HEK293 (cell line): Measurements from ENCODE around the gene ABHD17A.

ENCODE experiments used
- CTCF ChIA-PET: fragments of 350-600 bp; formaldehyde crosslinking; extraction: SDS; loops from one replicate; lab custom pipeline; 2021; ENCODE audit warnings: antibody characterized with exemption; lab: Yijun Ruan, JAX
- POLR2A ChIA-PET: fragments of 300-600 bp; formaldehyde crosslinking; extraction: SDS; loops from one replicate; lab custom pipeline; 2020; ENCODE audit warnings: antibody characterized with exemption, inconsistent platforms; lab: Yijun Ruan, JAX
- H3K27ac ChIP-seq: fragments of 200-500 bp; sonication (Bioruptor generic); 2 replicates; pipeline ENCODE4 v1.5.1; 2014; ENCODE audit warnings: low read depth, low read length, control low read depth, inconsistent platforms; ENCODE audit errors: extremely low read depth
- H3K36me3 ChIP-seq, 2 experiments: fragments of 200-500 bp in 1 of 2; sonication (Bioruptor generic) in 1 of 2; 1 replicate in 1 of 2; 2 replicates in 1 of 2; pipeline ENCODE4 v1.5.1; 2014 to 2017; ENCODE audit warnings: inconsistent platforms in 2 of 2, low read length in 2 of 2; ENCODE audit not compliant: control insufficient read depth in 2 of 2, insufficient read depth in 1 of 2
- H3K4me1 ChIP-seq: fragments of 200-500 bp; sonication (Bioruptor generic); 2 replicates; pipeline ENCODE4 v1.5.1; 2014; ENCODE audit warnings: mild to moderate bottlenecking, low read length, inconsistent platforms; ENCODE audit not compliant: control insufficient read depth, insufficient read depth
- H3K4me3 ChIP-seq: 2 replicates; pipeline ENCODE4 v1.5.1; 2011; ENCODE audit warnings: low read depth, mild to moderate bottlenecking, control low read depth, low read length, moderate library complexity
- H3K9me3 ChIP-seq: fragments of 200-500 bp; sonication (Bioruptor generic); 2 replicates; pipeline ENCODE4 v1.5.1; 2014; ENCODE audit warnings: low read depth, low read length, inconsistent platforms; ENCODE audit not compliant: control insufficient read depth, insufficient read depth
- EGR2 ChIP-seq: fragments of 450-650 bp; formaldehyde crosslinking; IDR thresholded peaks from 2 replicates; pipeline ENCODE4 v1.5.1; 2016; ENCODE audit warnings: low read depth, missing biosample characterization, missing genetic modification characterization
- INSM2 ChIP-seq: fragments of 450-650 bp; formaldehyde crosslinking; IDR thresholded peaks from 2 replicates; pipeline ENCODE4 v1.5.1; 2016; ENCODE audit warnings: missing biosample characterization, missing genetic modification characterization
- KLF1 ChIP-seq: fragments of 450-650 bp; formaldehyde crosslinking; IDR thresholded peaks from 2 replicates; pipeline ENCODE4 v1.5.1; 2016; ENCODE audit warnings: missing biosample characterization, missing genetic modification characterization
- PRDM6 ChIP-seq: fragments of 450-650 bp; formaldehyde crosslinking; IDR thresholded peaks from 2 replicates; pipeline ENCODE4 v1.5.1; 2017; ENCODE audit warnings: missing biosample characterization, missing genetic modification characterization
- SP2 ChIP-seq: fragments of 450-650 bp; formaldehyde crosslinking; IDR thresholded peaks from 2 replicates; pipeline ENCODE4 v1.5.1; 2016; ENCODE audit warnings: missing biosample characterization, missing genetic modification characterization
- ZBTB26 ChIP-seq: fragments of 450-650 bp; formaldehyde crosslinking; optimal IDR thresholded peaks from 2 replicates; pipeline ENCODE3; 2016; ENCODE audit warnings: missing biosample characterization, mild to moderate bottlenecking, missing genetic modification characterization
- ZBTB44 ChIP-seq: fragments of 450-650 bp; IDR thresholded peaks from 2 replicates; pipeline ENCODE4 v1.5.1; 2018; ENCODE audit warnings: missing biosample characterization, mild to moderate bottlenecking, missing genetic modification characterization
- ZFHX2 ChIP-seq: fragments of 450-650 bp; formaldehyde crosslinking; conservative IDR thresholded peaks from 2 replicates; pipeline ENCODE4 v1.5.1; 2016; ENCODE audit warnings: missing biosample characterization, missing genetic modification characterization
- ZIC2 ChIP-seq: fragments of 450-650 bp; formaldehyde crosslinking; IDR thresholded peaks from 2 replicates; pipeline ENCODE4 v1.5.1; 2016; ENCODE audit warnings: missing biosample characterization, missing genetic modification characterization
- ZNF155 ChIP-seq: fragments of 450-650 bp; formaldehyde crosslinking; IDR thresholded peaks from 2 replicates; pipeline ENCODE4 v1.5.1; 2016; ENCODE audit warnings: missing biosample characterization, missing genetic modification characterization
- ZNF239 ChIP-seq: fragments of 450-650 bp; formaldehyde crosslinking; IDR thresholded peaks from 2 replicates; pipeline ENCODE4 v1.5.1; 2016; ENCODE audit warnings: missing biosample characterization, missing genetic modification characterization
- ZNF324 ChIP-seq: fragments of 450-650 bp; formaldehyde crosslinking; IDR thresholded peaks from 2 replicates; pipeline ENCODE4 v1.5.1; 2016; ENCODE audit warnings: missing biosample characterization, missing genetic modification characterization
- ZNF335 ChIP-seq: fragments of 450-650 bp; formaldehyde crosslinking; conservative IDR thresholded peaks from 2 replicates; pipeline ENCODE4 v1.5.1; 2016; ENCODE audit warnings: missing biosample characterization, missing genetic modification characterization
- ZNF433 ChIP-seq: fragments of 450-650 bp; formaldehyde crosslinking; IDR thresholded peaks from 2 replicates; pipeline ENCODE4 v1.5.1; 2016; ENCODE audit warnings: missing biosample characterization, missing genetic modification characterization, low read depth
- ZNF48 ChIP-seq: fragments of 450-650 bp; formaldehyde crosslinking; IDR thresholded peaks from 2 replicates; pipeline ENCODE4 v1.5.1; 2016; ENCODE audit warnings: missing biosample characterization, missing genetic modification characterization
- ZNF518A ChIP-seq: fragments of 450-650 bp; formaldehyde crosslinking; conservative IDR thresholded peaks from 2 replicates; pipeline ENCODE4 v1.5.1; 2016; ENCODE audit warnings: low read depth, missing biosample characterization, missing genetic modification characterization
- ZNF530 ChIP-seq: fragments of 450-650 bp; formaldehyde crosslinking; IDR thresholded peaks from 2 replicates; pipeline ENCODE4 v1.5.1; 2016; ENCODE audit warnings: low read depth, missing biosample characterization, missing genetic modification characterization
- ZNF596 ChIP-seq: fragments of 450-650 bp; IDR thresholded peaks from 2 replicates; pipeline ENCODE4 v1.5.0; 2018; ENCODE audit warnings: missing biosample characterization, mild to moderate bottlenecking, missing genetic modification characterization, moderate library complexity
- ZNF76 ChIP-seq: fragments of 450-650 bp; formaldehyde crosslinking; IDR thresholded peaks from 2 replicates; pipeline ENCODE4; 2016; ENCODE audit warnings: low read depth, missing biosample characterization, missing genetic modification characterization, borderline replicate concordance
- ZSCAN16 ChIP-seq: fragments of 450-650 bp; formaldehyde crosslinking; IDR thresholded peaks from 2 replicates; pipeline ENCODE4 v1.5.1; 2016; ENCODE audit warnings: missing biosample characterization, missing genetic modification characterization
- ZSCAN30 ChIP-seq: fragments of 450-650 bp; IDR thresholded peaks from 2 replicates; pipeline ENCODE4 v1.5.1; 2018; ENCODE audit warnings: missing biosample characterization, mild to moderate bottlenecking, missing genetic modification characterization, moderate library complexity

The ABHD17A gene

GRCh38 chr19:1914826-1915341 lies 29.6 kb upstream of the ABHD17A start:
- CTCF ChIA-PET: interaction anchor here (1.2 kb wide), 1 partner anchor 15 kb away, joined by 4 read pairs; no protein-coding TSS in a partner anchor
- peaks cover 0 to 56% of the 10 kb centered on the region in 2 experiments; a peak in 2 of 3 replicates for H3K36me3 ChIP-seq

GRCh38 chr19:1913781-1914577 lies 28.7 kb upstream of the ABHD17A start:
- H3K4me1 ChIP-seq: peaks cover 9% of the 10 kb centered on the region
- no peaks in the 10 kb centered on the region for H3K9me3 ChIP-seq
- H3K4me3 ChIP-seq: no peak overlapping the region
- peaks cover 0 to 59% of the 10 kb centered on the region in 2 experiments; a peak in 2 of 3 replicates for H3K36me3 ChIP-seq
- CTCF ChIA-PET: no interaction called here
- POLR2A ChIA-PET: interaction anchor here (0.9 to 1.1 kb wide), 2 partner anchors 23 to 25 kb away, joined by 3 read pairs; no protein-coding TSS in a partner anchor
- H3K27ac ChIP-seq: no peak overlapping the region
- TF ChIP-seq ZNF324 (tag by site-specific recombination): no peak
- TF ChIP-seq ZNF155: no peak
- TF ChIP-seq ZBTB44 (tag by site-specific recombination): no peak
- TF ChIP-seq ZSCAN30 (tag by site-specific recombination): no peak
- peak; percentile 74 for TF ChIP-seq ZFHX2 (tag by site-specific recombination)
- peak; percentile 54 for TF ChIP-seq ZIC2 (tag by site-specific recombination)
- no peak for TF ChIP-seq INSM2
- no peak for TF ChIP-seq ZNF433
- no peak for TF ChIP-seq PRDM6 (tag by site-specific recombination)
- TF ChIP-seq SP2 (tag by site-specific recombination): no peak
- TF ChIP-seq ZNF518A: no peak
- no peak for TF ChIP-seq ZNF530 (tag by site-specific recombination)
- no peak for TF ChIP-seq ZBTB26 (tag by site-specific recombination)
- TF ChIP-seq EGR2: peak; percentile 71
- TF ChIP-seq ZNF596 (tag by site-specific recombination): no peak
- no peak for TF ChIP-seq ZNF76
- no peak for TF ChIP-seq ZNF335
- TF ChIP-seq KLF1: peak; percentile 94
- TF ChIP-seq ZNF48: no peak
- TF ChIP-seq ZNF239 (tag by site-specific recombination): no peak

More at GRCh38 chr19:1914826-1915341, 29.6 kb upstream of the ABHD17A start:
- Histone ChIP-seq H3K4me1 (no peaks in the 10 kb centered on the region; the same call in 1 of the 2 replicates), H3K27ac (no peak overlapping the region), H3K4me3 (no peak overlapping the region), H3K9me3 (no peaks in the 10 kb centered on the region)
- no peak for TF ChIP-seq ZSCAN16 (tag by site-specific recombination)
- TF ChIP-seq EGR2: peak; percentile 26; the same call in 1 of the 2 replicates
- POLR2A ChIA-PET: interaction anchor here (1.1 kb wide), 1 partner anchor 22 kb away, joined by 3 read pairs; no protein-coding TSS in a partner anchor
